Sigmoid colon (tissue), 3 donors: Measurements from ENCODE around the gene KIF26B.

Experiments used
- CTCF ChIP-seq, 4 experiments: fragments of 450-650 bp in 3 of 4; fragments of 200-600 bp in 1 of 4; IDR thresholded peaks; one replicate each; pipeline ENCODE4 v1.5.1; 2016 to 2019; ENCODE audit warnings: antibody characterized with exemption in 4 of 4, mild to moderate bottlenecking in 3 of 4, moderate library complexity in 2 of 4
- POLR2A ChIP-seq, 2 donors: fragments of 450-650 bp; IDR thresholded peaks; one replicate each; pipeline ENCODE4 v1.6.1; 2016; ENCODE audit warnings: antibody characterized with exemption in 2 of 2, mild to moderate bottlenecking in 2 of 2, moderate library complexity in 2 of 2

- TF ChIP-seq CTCF (IDR thresholded peaks at IDR 0.05) = no peak
- TF ChIP-seq POLR2A (IDR thresholded peaks at IDR 0.05) = no peak
Measured at GRCh38 chr1:245572709-245573108, 417.9 kb downstream of the KIF26B start.
